SK-N-SH treated with all-trans-retinoic acid at 6 μM for 48 hours (cell line): ENCODE data around the gene FSIP1.

Source experiments
- ATAC-seq: fragments of 200-7000 bp; cut with Tn5 transposase; 3 replicates; pipeline ENCODE4 v1.9.1; 2020; ENCODE audit warnings: mild to moderate bottlenecking, moderate library complexity
- ARNTL ChIP-seq: fragments of 450-650 bp; formaldehyde crosslinking; IDR thresholded peaks from 2 replicates; pipeline ENCODE4 v1.5.0; 2020; ENCODE audit warnings: low read depth, mild to moderate bottlenecking, moderate library complexity, borderline replicate concordance
- BACH2 ChIP-seq: fragments of 250-450 bp; sonication (Bioruptor Pico); IDR thresholded peaks from 2 replicates; pipeline ENCODE4 v1.9.0; 2021; ENCODE audit warnings: mild to moderate bottlenecking, borderline replicate concordance
- CREB5 ChIP-seq: fragments of 250-450 bp; sonication (Bioruptor Pico); IDR thresholded peaks from 2 replicates; pipeline ENCODE4 v1.5.1; 2020; ENCODE audit warnings: low read depth, mild to moderate bottlenecking, moderate library complexity
- CSDC2 ChIP-seq: fragments of 250-450 bp; sonication (Bioruptor Pico); IDR thresholded peaks from 2 replicates; pipeline ENCODE4 v1.5.0; 2020; ENCODE audit warnings: mild to moderate bottlenecking, moderate library complexity
- CSRNP3 ChIP-seq: fragments of 250-450 bp; sonication (Bioruptor Pico); IDR thresholded peaks from 2 replicates; pipeline ENCODE4 v1.5.1; 2021; ENCODE audit warnings: mild to moderate bottlenecking, moderate library complexity
- GLIS3 ChIP-seq: fragments of 250-450 bp; sonication (Bioruptor Pico); IDR thresholded peaks from 2 replicates; pipeline ENCODE4 v1.5.0; 2020; ENCODE audit warnings: mild to moderate bottlenecking, moderate library complexity
- ISL1 ChIP-seq: fragments of 250-450 bp; sonication (Bioruptor Pico); IDR thresholded peaks from 2 replicates; pipeline ENCODE4 v2.1.2; 2022; ENCODE audit warnings: mild to moderate bottlenecking, moderate library complexity
- OSR1 ChIP-seq: fragments of 250-450 bp; sonication (Bioruptor Pico); IDR thresholded peaks from 2 replicates; pipeline ENCODE4 v1.8.0; 2022; ENCODE audit warnings: moderate library complexity, mild to moderate bottlenecking, inconsistent platforms
- PATZ1 ChIP-seq: fragments of 250-450 bp; sonication (Bioruptor Pico); IDR thresholded peaks from 2 replicates; pipeline ENCODE4 v1.8.0; 2020; ENCODE audit warnings: mild to moderate bottlenecking, moderate library complexity, borderline replicate concordance
- POU6F1 ChIP-seq: fragments of 250-450 bp; sonication (Bioruptor Pico); IDR thresholded peaks from 2 replicates; pipeline ENCODE4 v1.8.0; 2021; ENCODE audit warnings: low read depth, mild to moderate bottlenecking, moderate library complexity, borderline replicate concordance
- PPARA ChIP-seq: fragments of 250-450 bp; sonication (Bioruptor Pico); IDR thresholded peaks from 2 replicates; pipeline ENCODE4 v1.5.0; 2020; ENCODE audit warnings: mild to moderate bottlenecking, borderline replicate concordance
- TCF4 ChIP-seq: fragments of 250-450 bp; sonication (Bioruptor Pico); IDR thresholded peaks from 2 replicates; pipeline ENCODE4 v1.8.0; 2021; ENCODE audit warnings: mild to moderate bottlenecking, moderate library complexity, borderline replicate concordance
- TOX ChIP-seq: fragments of 250-450 bp; sonication (Bioruptor Pico); IDR thresholded peaks from 2 replicates; pipeline ENCODE4 v1.8.0; 2021; ENCODE audit warnings: mild to moderate bottlenecking, moderate library complexity, borderline replicate concordance
- TSHZ2 ChIP-seq: fragments of 250-450 bp; sonication (Bioruptor Pico); IDR thresholded peaks from 2 replicates; pipeline ENCODE4 v1.5.0; 2020; ENCODE audit warnings: mild to moderate bottlenecking, moderate library complexity
- ZC3H10 ChIP-seq: fragments of 250-450 bp; sonication (Bioruptor Pico); IDR thresholded peaks from 2 replicates; pipeline ENCODE4 v1.5.1; 2021; ENCODE audit warnings: mild to moderate bottlenecking, moderate library complexity
- ZFP3 ChIP-seq: fragments of 250-450 bp; sonication (Bioruptor Pico); IDR thresholded peaks from 2 replicates; pipeline ENCODE4 v1.5.0; 2020; ENCODE audit warnings: mild to moderate bottlenecking, moderate library complexity
- ZFP30 ChIP-seq: fragments of 450-650 bp; formaldehyde crosslinking; IDR thresholded peaks from 2 replicates; pipeline ENCODE4 v1.5.0; 2022; ENCODE audit warnings: mild to moderate bottlenecking, moderate library complexity
- ZNF565 ChIP-seq: fragments of 450-650 bp; formaldehyde crosslinking; conservative IDR thresholded peaks from 2 replicates; pipeline ENCODE4 v1.5.0; 2020; ENCODE audit warnings: low read depth, mild to moderate bottlenecking, moderate library complexity
- ZNF70 ChIP-seq: fragments of 450-650 bp; formaldehyde crosslinking; IDR thresholded peaks from 2 replicates; pipeline ENCODE4 v1.5.0; 2020; ENCODE audit warnings: mild to moderate bottlenecking, moderate library complexity
- ZNF8 ChIP-seq: fragments of 450-650 bp; formaldehyde crosslinking; IDR thresholded peaks from 2 replicates; pipeline ENCODE4 v1.5.0; 2020; ENCODE audit warnings: mild to moderate bottlenecking, moderate library complexity

Gene FSIP1

GRCh38 chr15:39788800-39789565, 6.3 kb upstream of the FSIP1 start:
- TF ChIP-seq ZNF8 (CRISPR knock-in tag) (no peak), ZFP30 (CRISPR knock-in tag) (no peak), POU6F1 (CRISPR knock-in tag) (no peak), TSHZ2 (CRISPR knock-in tag) (no peak), BACH2 (CRISPR knock-in tag) (no peak), PPARA (CRISPR knock-in tag) (no peak), ARNTL (no peak), TCF4 (CRISPR knock-in tag) (no peak), CREB5 (CRISPR knock-in tag) (no peak), CSDC2 (CRISPR knock-in tag) (no peak), ISL1 (no peak), ZC3H10 (CRISPR knock-in tag) (no peak), ZNF565 (CRISPR knock-in tag) (no peak), OSR1 (CRISPR knock-in tag) (no peak), ZNF70 (CRISPR knock-in tag) (no peak), GLIS3 (CRISPR knock-in tag) (no peak), ZFP3 (CRISPR knock-in tag) (no peak), PATZ1 (no peak)
- TF ChIP-seq, all 23 proteins: peak for 0
- no peak for ATAC-seq

GRCh38 chr15:39788108-39788507, 5.5 kb upstream of the FSIP1 start:
- TF ChIP-seq ZNF70 (CRISPR knock-in tag) (no peak), TOX (no peak), CSDC2 (CRISPR knock-in tag) (no peak), CSRNP3 (CRISPR knock-in tag) (no peak), TSHZ2 (CRISPR knock-in tag) (no peak), ARNTL (no peak), ZNF565 (CRISPR knock-in tag) (no peak), ZFP30 (CRISPR knock-in tag) (no peak)
- TF ChIP-seq, all 23 proteins: peak for 0
- ATAC-seq, result no peak
